Dermis blood vessel endothelial cell (primary cell): ENCODE data around the gene TTLL13. TPM values are rescaled to one million over a fixed set of nuclear protein-coding genes. Genes with fewer than 3 reads are reported as not detected.
A peak's percentile ranks its signal among the peaks of the same experiment; 100 is the strongest.

ENCODE experiments used
- DNase-seq: peaks from one replicate; pipeline ENCODE4 v3.0.0; 2010
- total RNA-seq: library from RNA; depleted of rRNA; stranded (reverse); fragments of >200 nt; gene quantifications from 2 replicates; pipeline ENCODE4 v1.2.3, GENCODE V29; 2014

TTLL13 gene, protein sequence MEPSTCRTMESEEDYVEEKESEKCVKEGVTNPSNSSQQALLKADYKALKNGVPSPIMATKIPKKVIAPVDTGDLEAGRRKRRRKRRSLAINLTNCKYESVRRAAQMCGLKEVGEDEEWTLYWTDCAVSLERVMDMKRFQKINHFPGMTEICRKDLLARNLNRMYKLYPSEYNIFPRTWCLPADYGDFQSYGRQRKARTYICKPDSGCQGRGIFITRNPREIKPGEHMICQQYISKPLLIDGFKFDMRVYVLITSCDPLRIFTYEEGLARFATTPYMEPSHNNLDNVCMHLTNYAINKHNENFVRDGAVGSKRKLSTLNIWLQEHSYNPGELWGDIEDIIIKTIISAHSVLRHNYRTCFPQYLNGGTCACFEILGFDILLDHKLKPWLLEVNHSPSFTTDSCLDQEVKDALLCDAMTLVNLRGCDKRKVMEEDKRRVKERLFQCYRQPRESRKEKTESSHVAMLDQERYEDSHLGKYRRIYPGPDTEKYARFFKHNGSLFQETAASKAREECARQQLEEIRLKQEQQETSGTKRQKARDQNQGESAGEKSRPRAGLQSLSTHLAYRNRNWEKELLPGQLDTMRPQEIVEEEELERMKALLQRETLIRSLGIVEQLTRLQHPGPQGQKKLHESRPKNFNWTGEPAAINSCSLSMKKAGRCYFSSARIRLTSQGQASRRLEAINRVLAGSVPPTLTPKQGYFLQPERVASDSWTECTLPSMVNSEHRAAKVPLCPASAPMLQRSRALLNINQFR
- 0.09 and 0.17 TPM in 2 replicates for total RNA-seq

DNA sequence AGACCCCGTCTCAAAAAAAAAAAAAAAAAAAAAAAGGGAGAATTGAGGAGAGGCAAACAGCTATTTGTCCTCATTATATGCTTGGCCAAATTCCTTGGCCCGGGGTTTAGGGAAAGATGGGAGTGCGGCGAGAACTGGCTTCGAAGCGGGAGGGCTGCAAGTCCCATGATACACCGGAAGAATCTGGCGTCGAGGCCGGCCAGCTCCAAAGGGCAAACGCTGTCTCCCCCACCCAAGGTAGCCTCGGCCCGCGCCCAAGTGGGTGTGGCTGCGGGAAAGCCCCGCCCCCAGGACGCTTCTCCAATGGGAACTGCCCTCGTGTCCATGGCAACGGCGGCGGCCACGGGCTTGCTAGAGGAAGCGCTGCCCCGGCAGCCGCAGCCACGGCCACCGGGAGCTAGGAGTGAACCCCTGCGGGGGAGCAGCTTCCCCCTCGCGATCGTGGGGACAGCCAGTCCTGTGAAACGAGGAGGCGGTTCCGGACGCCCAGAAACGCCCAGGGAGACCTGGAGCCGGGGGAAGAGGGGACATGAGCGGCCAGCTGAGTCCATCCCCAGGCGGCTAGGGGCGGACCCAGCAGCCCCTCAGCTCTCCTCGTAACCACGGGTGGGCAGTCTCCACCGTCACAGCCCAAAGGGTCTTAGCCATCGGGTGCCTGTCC, at the start of gene TTLL13:
TSS of gene TTLL13 (plus strand) at position 354 of the 661 bp plus-strand sequence. CDS start 1,075 bp downstream, outside the sequence.
- DNase-seq = peak; percentile 88

DNA sequence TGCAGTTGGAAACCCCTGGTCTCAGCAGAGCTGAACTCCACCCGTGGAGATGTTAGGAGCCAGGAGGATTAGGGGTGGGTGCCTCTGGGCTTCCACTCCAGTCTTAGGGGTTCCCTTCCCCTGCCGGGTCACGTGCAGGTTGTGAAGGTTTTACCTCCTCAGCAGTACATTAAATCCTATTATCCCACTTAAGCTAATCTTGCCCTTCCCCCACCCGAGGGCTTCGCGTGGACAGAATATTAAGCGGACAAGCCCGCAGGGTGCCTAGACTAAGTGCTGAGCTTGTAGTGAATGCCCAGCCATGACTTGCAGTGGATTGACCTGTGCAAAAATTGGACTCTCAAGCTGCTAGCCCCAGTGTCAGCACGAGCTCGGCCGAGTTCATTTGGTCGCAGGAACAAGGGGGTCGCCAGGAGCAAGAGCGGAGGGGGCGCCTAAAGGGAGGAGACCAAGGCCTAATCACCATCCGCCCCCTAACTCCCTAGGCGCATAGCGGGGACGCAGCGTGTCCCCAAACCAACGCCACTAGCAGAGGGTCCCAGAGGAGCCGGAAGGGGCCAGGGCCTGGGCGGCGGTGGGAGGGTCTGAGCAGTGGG, 48.7 kb upstream of the TTLL13 start:
- DNase-seq = no peak

- peak; percentile 49 for DNase-seq
Measured at GRCh38 chr15:90201130-90201943, 48.0 kb upstream of the TTLL13 start, which contains the start of gene SEMA4B. TSS of gene SEMA4B (plus strand) at chr15:90201330. CDS start at chr15:90201579, 249 bp downstream.

DNA sequence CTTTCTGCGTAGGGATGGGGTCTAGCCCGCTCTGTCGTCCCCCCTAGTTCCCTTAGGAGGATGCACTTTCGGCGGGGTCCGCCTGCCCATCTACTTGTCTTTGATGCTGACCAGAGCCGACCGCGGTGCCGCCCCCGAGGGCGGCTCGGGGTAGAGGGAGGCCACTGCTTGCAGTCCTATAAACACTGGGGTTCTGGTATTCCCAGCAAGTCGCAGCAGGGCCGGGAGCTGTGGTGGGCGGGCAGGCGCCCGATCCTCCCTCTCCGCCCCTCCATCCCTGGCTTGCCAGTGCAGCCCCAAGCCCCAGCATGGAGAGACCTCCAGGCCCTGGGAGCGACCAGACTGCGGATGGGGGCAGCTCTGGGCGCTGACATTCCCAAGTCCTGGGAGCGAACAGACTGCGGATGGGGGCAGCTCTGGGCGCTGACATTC, 47.4 kb upstream of the TTLL13 start:
- no peak for DNase-seq

DNA sequence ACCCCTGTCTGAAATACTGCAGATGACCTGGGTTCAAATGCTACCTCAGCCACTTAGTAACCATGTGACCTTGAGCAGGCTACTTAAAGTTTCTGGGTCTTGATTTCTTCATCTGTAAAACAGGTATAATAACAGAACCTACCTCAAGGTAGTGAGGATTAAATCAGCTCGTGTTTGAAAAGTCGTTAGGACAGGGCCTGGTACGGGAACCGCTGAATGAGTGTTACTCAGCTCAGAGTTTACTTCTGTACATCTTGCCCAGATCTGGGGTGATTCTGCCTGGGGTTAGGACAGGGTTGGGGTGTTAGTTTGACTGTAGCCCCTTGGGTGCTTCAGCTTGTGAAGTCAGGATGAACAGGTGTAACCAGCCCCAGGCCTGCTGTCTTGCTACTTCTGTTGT, 46.4 kb upstream of the TTLL13 start:
- no peak for DNase-seq

DNA sequence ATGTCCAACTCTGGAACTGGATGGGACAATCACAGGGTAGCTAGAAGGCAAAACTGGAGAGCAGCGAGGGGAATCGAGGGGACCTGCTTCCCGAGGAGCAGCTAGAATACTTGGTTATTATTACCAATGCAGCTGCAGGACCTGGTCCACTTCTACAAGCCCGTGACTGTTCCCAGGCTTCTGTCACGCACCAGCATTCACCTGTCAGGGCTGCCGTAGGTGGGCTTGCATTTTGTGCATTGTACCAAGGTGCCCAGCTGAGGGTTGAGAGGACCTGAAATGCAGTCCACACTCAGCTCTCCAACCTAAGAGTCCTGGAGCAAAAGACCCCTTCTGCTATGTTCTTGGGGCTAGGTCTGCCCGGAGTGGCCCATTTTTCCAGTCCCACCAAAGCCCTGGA, 45.9 kb upstream of the TTLL13 start:
- no peak for DNase-seq

DNA sequence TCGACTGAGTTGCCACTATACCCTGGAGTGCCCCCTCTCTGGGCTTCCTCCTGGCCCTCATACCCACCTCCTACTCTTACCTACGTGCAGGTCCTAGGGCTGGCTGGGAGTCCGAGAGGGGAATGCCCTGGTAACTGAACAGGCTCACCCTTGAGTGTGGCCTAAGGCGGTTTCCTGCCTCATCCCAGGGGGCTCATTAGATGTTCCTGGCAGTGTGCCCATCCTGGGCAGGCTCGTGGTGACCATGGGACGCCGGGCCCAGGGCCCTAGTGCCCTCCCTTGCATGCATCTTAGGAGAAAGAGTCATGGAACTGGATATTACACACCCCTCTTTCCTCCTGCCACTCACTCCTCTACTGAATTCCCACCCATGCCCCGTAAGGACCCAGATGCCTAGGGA, 45.4 kb upstream of the TTLL13 start:
- DNase-seq = no peak

DNA sequence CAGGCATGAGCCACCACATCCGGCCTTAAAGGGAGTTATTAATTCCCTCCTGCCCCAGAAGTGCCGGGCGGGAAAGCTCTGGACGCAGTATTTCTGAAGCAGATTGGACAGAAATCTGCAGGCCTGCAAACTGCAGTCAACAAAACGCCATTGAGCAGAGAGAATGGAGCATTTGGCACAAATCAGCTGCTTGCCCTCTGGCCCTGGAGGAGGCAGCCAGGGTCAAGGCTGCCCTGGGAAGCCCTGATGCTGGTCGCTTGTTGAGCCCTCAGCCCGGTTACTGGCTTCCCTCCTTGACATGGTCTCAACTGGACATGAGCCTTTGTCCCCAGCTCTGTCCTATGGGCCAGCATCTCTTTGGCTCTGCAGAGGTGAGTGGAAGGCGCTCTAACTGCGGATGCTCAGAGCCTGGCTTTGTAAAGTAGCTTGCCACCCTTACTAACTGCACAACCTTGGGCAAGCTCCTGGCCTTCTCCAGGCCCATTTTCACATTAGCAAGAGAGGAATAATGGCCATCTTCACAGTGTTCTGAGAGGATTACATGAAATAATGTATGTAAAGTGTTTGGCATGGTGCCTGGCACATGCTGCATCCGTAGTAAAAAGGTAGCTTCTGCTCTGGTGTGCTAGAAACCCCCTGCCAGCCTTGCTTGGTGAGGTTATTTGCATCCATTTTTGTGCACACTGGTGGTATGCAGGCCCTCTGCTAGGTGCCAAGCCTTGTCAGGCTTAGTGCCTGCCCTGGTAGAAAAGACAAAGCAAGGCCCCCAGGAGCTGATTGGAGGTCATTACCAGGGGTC, 44.1 kb upstream of the TTLL13 start:
- no peak for DNase-seq

GRCh38 chr15:90205886-90206285, 43.5 kb upstream of the TTLL13 start:
- no peak for DNase-seq

DNA sequence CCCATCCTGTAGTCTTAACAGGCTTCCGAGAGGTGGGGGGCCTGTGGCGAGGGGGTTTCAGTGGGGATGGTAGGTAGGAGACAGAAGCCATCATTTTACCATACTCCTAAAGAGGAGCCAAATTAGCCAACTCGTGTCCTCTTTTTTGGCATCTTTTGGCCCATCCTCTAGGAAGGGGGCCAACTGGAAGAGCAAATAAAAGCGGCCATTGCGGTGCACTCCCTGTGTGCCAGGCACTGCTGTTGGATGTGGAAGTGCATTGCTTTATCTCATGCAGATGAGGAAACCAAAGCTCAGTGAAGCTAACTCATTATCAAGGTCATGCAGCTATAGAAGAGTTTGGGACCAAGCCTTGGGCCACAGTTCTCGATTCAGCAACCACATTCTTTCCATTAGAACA, 42.1 kb upstream of the TTLL13 start:
- no peak for DNase-seq

DNA sequence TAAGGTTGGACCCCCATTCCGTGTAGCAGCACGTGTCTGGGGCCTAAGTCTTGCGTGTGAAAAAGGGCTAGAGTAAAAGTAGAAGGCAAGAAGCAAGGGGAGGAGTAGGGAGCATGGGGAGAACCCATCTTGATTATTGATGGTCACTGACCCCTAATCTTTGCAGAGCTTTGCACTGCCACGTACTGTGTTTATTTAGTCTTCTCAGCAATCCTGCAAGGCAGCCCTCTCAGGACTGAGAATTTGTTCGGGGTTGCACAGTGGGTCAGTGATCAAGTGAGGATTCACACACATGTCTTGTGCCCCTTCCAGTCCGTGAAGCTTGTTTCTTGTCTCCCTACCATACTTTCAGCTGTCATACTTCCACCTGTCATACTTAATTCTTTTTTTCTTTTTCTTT, 41.0 kb upstream of the TTLL13 start:
- no peak for DNase-seq

GRCh38 chr15:90209591-90209990, 39.8 kb upstream of the TTLL13 start:
- no peak for DNase-seq

DNA sequence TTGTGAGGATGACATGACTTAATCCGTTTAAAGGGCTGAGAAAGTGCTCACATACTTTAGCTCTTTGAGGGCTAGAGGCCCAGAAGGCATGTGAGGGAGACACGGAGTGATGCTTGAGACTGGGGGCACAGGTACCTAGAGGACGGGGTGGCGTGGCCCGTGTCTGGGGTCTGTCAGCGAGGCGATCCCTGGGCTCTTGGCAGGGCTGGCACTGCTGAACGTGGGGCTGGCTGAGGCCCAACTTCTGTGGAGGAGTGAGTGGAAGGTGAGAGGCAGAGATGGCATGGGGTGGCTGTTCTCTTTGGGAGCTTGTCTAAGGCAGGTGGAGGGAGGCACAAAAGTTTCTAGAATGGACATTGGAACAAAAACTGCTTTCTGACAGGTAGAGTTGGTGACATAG, 38.8 kb upstream of the TTLL13 start:
- DNase-seq = no peak

DNA sequence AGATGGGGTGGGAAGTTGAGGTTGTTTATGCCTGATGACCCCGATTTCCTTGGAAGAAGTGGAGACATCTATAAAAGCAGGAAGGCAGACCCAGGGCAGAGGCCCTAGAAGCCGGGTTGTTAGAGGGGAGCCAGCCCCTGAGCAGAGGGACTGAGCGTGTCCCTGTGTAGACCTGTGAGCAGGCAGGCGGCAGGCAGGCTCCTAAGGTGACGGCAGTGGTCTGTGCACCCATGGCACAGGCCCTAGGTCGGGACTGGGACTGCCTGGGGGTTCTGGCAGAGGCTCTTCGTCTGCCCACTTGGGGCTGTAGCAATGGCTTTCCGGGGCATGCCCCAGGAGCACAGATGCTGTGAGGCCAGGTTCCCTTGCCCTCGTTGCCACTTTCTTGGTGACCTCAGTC, 38.3 kb upstream of the TTLL13 start:
- DNase-seq = no peak

GRCh38 chr15:90211440-90212143, 37.8 kb upstream of the TTLL13 start:
- peak; percentile 55 for DNase-seq

- DNase-seq = no peak
Measured at GRCh38 chr15:90212221-90213098, 36.9 kb upstream of the TTLL13 start.

DNA sequence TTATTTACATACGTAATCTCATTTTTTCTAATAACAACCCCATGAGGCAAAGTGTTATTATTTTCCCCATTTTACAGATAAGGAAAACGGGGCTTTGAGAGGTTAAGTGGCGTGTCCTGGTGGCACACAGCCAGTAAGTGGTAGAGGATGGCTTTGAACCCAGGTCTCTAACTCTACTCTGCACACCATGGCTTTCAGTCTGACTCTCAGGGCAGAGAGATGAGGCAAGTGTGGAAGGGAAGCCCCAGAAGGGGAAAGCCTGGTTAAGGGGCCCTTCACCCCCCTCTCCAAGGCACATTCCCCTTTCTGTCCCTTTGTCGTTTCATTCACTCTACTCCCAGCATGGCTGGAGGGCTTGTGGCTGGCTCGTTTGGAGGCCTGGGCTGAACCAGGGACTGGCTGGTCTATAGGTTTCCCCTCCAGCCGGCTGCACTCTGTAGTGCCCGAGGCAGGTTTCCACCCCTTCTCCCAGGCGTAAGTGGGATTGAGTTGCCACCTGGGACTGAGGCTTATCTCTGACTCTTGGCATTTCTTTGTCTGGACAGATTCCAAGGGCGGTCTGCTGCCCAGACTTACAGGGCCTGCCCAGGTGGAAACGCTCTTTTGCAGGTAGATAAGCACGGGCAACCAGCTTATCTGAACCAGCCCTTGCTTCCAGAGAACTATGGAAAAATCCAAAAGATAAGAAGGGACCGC, 36.1 kb upstream of the TTLL13 start:
- DNase-seq = no peak

DNA sequence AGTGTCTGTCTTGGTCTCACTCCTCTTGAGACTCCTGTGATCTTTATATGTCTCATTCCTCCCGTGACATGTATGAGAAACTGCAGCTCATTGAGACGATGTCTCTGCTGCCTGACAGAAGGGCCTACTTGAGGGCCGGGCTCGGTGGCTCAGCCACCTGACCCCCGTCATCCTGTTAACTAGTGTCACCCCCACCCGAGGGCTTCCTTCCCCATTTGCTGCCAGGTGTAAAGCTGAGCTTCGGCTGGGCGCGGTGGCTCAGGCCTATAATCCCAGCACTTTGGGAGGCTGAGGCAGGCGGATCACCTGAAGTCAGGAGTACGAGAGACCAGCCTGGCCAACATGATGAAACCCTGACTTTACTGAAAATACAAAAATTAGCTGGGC, 35.5 kb upstream of the TTLL13 start:
- no peak for DNase-seq
